SK-N-MC (cell line): ENCODE measurements around the gene PDPK1.
"Not testable (repeated sequence)": the region's sequence is repeated elsewhere in the genome, so short reads cannot be mapped to it uniquely, and the experiment has no call there.

Experiments used
- DNase-seq: peaks from one replicate; pipeline ENCODE4 v3.0.0-alpha.2; 2011; ENCODE audit warnings: low read depth, low spot score
- H3K27ac ChIP-seq: fragments of 200-600 bp; sonication (generic); 2 replicates; pipeline ENCODE4 v1.5.1; 2016; ENCODE audit warnings: mixed run types
- H3K36me3 ChIP-seq: fragments of 200-600 bp; sonication (generic); 2 replicates; pipeline ENCODE4 v1.6.1; 2017; ENCODE audit warnings: antibody characterized with exemption, low read length, mixed read lengths; ENCODE audit not compliant: insufficient read depth
- H3K4me3 ChIP-seq: fragments of 200-600 bp; sonication (generic); 2 replicates; pipeline ENCODE4 v1.5.1; 2016
- H3K9ac ChIP-seq: fragments of 200-600 bp; sonication (generic); 2 replicates; pipeline ENCODE4 v1.8.0; 2017; ENCODE audit warnings: mixed run types, mixed read lengths; ENCODE audit not compliant: insufficient read length
- H3K9me3 ChIP-seq: fragments of 200-600 bp; sonication (generic); 2 replicates; pipeline ENCODE4 v1.6.1; 2017; ENCODE audit warnings: low read depth, mild to moderate bottlenecking, antibody characterized with exemption, low read length, moderate library complexity, mixed read lengths
- EZH2 ChIP-seq: fragments of 200-600 bp; sonication (generic); IDR thresholded peaks from one replicate; pipeline ENCODE4 v1.6.1; 2017; ENCODE audit warnings: antibody characterized with exemption
- FOXP2 ChIP-seq: optimal IDR thresholded peaks from 2 replicates; pipeline ENCODE3; 2011; ENCODE audit warnings: mild to moderate bottlenecking, moderate library complexity; ENCODE audit not compliant: insufficient read depth; ENCODE audit errors: extremely low read length, control extremely low read depth
- POLR2AphosphoS5 ChIP-seq: IDR thresholded peaks from 2 replicates; pipeline ENCODE4 v1.6.1; 2012; ENCODE audit warnings: mild to moderate bottlenecking, low read depth, low read length, borderline replicate concordance

PDPK1 gene

DNA sequence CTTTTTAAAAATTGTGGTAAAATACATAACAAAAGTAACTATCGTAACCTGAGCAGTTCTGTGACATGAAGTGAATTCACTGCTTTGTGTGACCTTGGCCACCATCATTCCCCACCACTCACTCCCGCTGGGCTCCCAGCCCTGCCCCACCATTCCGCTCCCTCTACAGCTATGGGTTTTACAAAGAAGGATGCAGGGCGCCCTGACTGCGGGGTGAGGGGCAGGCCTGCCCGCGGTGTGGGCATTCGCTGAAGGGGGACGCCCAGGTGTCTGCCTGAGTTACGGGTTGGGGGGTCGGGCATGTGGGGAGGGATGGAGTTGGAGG is 6.5 kb upstream of the PDPK1 start, which contains the start of gene CEMP1:
Gene CEMP1 (minus strand): TSS at position 38 of the 325 bp plus-strand sequence. CDS start 335 bp downstream, outside the sequence.
- H3K36me3 ChIP-seq, result no peaks in the 10 kb centered on the region; the same call in 1 of the 2 replicates
- TF ChIP-seq FOXP2 (no peak), POLR2AphosphoS5 (no peak), EZH2 (no peak)
- no peak within 1 kb of the TSS for H3K27ac ChIP-seq
- peak within 1 kb of the TSS; percentile 75 for H3K9ac ChIP-seq
- DNase-seq, result no peak
- H3K4me3 ChIP-seq, result peak within 1 kb of the TSS; percentile 81
- H3K9me3 ChIP-seq, result no peaks in the 10 kb centered on the region

DNA sequence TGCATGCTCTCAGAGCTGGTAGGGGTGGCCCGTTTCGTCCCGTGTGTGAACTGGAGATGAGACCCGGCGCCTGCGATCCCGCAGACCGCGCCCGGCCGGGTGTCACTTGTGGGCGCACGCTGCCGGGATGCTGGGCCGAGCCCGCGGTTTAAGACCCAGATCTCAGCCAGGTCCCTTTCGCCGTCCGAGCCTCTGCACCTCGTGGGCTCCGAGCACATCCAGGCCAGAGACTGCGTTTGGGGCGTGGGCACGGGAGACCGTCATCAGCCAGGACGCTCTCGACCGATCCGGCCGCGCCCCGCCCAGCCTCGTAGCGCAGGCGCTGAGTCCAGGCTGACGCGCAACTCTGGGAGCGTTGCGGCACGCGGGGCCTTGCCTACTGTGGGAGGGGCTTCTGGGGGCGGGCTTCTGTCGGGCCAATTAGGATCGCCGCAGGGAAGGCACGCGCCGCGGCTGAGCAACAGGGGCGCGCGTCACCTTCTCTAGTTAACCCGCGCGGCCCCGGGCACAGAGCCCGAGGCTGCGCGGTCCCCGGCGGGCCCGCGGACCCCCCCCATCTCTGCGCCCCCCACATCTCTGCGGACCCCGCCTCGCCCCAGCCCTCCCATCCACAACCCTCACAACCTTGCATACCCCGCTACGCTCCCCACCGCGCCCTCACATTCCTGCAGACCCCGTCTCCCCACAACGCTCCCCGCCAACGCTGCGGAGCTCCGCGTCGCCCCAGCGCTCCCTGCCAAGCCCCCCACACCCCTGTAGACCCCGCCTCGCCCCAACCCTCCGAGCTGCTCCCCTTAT is 5.9 kb upstream of the PDPK1 start:
- H3K9ac ChIP-seq, result peak overlapping the region; percentile 75
- peak overlapping the region; percentile 81 for H3K4me3 ChIP-seq
- H3K27ac ChIP-seq, result no peak overlapping the region
- no peak for DNase-seq
- TF ChIP-seq EZH2 (no peak), POLR2AphosphoS5 (peak; percentile 90), FOXP2 (peak; percentile 83)
- no peaks in the 10 kb centered on the region for H3K9me3 ChIP-seq
- no peaks in the 10 kb centered on the region; the same call in 1 of the 2 replicates for H3K36me3 ChIP-seq

DNA sequence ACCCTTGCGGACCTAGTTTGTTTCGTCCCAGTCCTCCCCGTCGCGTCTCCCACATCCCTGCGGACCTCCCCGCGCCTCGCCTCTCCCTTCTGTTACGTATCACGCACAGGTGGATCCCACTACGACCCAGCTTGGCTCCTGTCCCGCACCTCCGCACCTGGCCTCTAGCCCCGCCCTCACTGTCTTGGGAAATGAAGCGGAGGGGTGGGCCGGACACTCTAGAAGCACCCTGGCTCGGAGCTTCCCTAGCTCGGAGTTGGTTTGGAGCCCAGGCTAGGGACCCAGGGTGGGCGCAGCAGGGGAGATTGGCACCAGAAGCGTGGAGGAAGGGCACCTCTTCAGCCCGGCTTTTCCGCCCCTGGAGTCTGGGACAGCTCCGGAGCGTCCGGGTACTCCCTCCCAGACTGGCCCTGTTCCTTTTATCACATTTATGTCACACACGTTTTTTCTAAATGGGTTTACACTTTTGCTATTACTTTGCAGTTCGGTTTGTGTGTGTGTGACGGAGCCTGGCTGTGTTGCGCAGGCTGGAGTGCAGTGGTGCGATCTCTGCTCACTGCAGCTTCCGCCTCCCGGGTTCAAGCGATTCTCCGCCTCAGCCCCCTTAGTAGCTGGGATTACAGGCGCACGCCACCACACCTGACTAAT is 5.2 kb upstream of the PDPK1 start:
- Histone ChIP-seq H3K9ac (peak overlapping the region; percentile 75), H3K27ac (no peak overlapping the region), H3K9me3 (no peaks in the 10 kb centered on the region), H3K36me3 (no peaks in the 10 kb centered on the region; the same call in 1 of the 2 replicates), H3K4me3 (peak overlapping the region; percentile 81)
- TF ChIP-seq FOXP2 (no peak), POLR2AphosphoS5 (no peak), EZH2 (no peak)
- DNase-seq, result no peak

DNA sequence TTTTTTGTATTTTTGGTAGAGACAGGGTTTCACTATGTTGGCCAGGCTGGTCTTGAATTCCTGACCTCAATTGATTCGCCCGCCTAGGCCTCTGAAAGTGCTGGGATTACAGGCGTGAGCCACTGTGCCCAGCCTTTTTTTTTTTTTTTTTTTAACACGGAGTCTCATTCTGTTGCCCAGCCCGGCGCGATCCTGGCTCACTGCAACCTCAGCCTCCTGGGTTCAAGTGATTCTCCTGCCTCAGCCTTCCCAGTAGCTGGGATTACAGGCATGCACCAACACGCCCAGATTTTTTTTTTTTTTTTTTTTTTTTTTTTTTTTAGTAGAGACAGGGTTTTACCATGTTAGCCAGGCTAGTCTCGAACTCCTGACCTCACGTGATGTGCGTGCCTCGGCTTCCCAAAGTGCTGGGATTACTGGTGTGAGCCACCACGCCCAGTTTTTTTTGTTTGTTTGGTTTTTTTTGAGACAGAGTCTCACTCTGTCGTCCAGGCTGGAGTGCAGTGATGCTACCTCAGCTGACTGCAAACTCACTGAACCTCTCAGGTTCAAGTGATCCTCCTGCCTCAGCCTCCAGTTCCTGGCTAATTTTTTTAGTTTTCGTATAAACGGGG is 4.6 kb upstream of the PDPK1 start:
- not testable (repeated sequence) for H3K9ac ChIP-seq, H3K9me3 ChIP-seq, DNase-seq, H3K36me3 ChIP-seq, H3K27ac ChIP-seq
- H3K4me3 ChIP-seq, result peak overlapping the region; percentile 81; the same call in 1 of the 2 replicates

DNA sequence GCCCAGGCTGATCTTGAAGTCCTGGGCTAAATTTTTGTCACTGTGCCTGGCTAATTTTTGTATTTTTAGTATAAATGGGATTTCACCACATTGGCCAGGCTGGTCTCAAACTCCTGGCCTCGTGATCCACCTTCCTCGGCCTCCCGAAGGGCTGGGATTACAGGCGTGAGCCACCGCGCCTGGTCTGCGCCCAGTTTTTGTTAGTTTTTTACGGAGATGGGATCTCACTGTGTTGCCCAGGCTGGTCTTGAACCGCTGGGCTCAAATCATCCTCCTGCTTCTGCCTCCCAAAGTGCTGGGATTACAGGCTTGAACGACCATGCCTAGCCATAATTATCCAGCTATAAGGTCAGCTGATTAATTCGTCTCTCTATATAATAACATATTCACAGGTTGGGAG is 3.9 kb upstream of the PDPK1 start:
- H3K36me3 ChIP-seq, result no peaks in the 10 kb centered on the region
- H3K27ac ChIP-seq, result no peak overlapping the region
- H3K9me3 ChIP-seq, result no peaks in the 10 kb centered on the region
- H3K4me3 ChIP-seq, result no peak overlapping the region
- no peak overlapping the region for H3K9ac ChIP-seq
- TF ChIP-seq POLR2AphosphoS5 (no peak), FOXP2 (no peak), EZH2 (no peak)
- DNase-seq, result no peak

DNA sequence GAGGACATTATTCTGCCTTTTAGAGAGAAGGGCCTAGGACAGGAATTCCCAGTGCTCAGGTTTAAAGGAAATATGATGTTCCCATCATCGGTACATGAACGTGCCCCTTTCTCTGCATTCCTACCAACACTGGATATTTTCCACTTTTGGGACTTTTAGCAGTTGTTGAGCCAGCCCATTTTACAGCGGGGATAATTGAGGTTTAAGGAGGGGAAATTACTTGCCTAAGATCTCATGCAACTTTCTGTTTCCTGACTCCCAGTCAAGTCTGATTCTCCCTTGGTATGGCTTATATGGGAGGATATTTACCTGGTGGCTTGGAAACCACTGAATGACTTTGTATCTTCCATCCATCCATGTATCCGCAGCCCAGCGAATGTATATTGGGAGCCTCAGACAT is 3.5 kb upstream of the PDPK1 start:
- H3K36me3 ChIP-seq, H3K4me3 ChIP-seq, H3K9ac ChIP-seq, H3K27ac ChIP-seq, H3K9me3 ChIP-seq, DNase-seq: not testable (repeated sequence)

DNA sequence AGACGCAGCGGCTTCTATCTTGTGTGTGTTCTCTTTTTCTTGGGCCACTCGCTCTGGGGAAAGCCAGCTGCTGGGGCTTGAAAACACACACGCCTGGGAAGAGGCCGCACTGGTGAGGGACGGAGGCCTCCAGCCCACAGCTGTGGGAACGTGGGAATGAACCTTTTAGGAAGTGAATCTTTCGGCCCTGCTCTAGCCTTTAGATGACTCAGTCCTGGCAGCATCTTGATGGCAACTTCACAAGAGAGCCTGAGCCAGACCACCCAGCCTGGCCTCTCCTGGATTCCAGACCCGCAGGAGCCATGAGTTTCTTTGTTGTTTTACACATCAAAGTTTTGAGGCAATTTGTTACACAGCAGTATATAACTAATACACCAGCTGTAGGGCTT is 2.2 kb upstream of the PDPK1 start:
- DNase-seq, result no peak
- Histone ChIP-seq H3K9me3 (no peaks in the 10 kb centered on the region), H3K27ac (no peak overlapping the region), H3K36me3 (no peaks in the 10 kb centered on the region), H3K9ac (no peak overlapping the region), H3K4me3 (no peak overlapping the region)
- TF ChIP-seq FOXP2 (no peak), POLR2AphosphoS5 (no peak), EZH2 (no peak)

DNA sequence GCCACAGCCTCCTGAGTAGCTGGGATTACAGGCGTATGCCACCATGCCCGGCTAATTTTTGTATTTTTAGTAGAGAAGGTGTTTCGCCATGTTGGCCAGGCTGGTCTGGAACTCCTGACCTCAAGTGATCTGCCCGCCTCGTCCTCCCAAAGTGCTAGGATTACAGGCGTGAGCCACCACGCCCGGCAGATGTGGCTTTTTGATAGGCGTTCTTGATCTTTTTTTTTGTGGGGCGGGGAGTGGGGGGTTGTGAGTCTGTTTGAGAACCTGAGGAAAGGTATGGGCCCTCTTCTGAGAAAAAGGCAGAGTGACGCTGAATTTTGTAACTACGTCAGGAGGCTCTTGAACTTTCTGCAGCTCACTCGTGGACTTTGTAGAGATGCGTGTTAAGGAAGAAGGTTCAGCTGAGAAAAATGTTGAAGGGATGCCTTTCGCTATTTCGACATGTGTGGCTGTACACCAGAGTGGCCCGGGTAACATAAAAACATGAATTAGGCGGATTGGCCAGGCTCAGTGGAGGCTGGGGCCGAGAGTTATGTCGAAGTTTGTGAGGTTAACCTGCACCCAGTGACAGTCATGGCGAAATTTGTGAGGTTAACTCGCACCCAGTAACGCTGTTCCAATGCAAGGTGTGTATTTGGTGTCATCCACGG is 1.5 kb downstream of the PDPK1 start:
- H3K27ac ChIP-seq, result not testable (repeated sequence)

DNA sequence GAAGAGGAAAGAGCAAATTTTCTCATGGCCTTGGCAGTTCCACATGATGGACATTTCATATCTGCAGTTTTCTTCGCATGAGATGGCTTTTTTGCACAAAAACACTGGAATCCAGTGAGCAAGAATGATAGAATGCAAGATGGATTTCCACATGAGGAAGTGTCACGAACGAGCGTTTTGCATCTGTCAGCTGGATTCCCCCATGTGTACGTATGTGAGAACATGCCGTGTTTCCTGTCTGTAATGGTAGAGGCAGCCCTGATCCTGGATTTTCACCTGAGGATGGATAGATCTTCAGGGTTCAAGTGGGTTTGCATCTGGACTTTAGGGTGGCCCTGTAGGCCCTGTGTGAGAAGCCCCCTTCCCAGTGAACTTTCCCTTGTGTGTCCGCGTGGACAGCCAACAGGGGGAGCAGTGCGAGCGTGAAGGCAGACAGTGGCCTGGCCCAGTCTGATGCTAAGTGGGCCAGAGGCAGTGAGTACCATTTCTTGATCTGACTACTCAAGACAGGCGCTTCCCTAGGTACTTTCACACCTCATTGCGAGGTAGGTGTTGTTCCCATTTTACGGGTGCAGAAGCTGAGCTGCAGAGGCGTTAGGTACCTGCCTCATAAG is 2.1 kb downstream of the PDPK1 start:
- not testable (repeated sequence) for H3K4me3 ChIP-seq, H3K27ac ChIP-seq, DNase-seq, H3K9ac ChIP-seq, H3K36me3 ChIP-seq, H3K9me3 ChIP-seq

More for the DNA sequence above, 1.5 kb downstream of the PDPK1 start:
- H3K4me3 ChIP-seq, H3K36me3 ChIP-seq, H3K9me3 ChIP-seq, DNase-seq, H3K9ac ChIP-seq: not testable (repeated sequence)

DNA sequence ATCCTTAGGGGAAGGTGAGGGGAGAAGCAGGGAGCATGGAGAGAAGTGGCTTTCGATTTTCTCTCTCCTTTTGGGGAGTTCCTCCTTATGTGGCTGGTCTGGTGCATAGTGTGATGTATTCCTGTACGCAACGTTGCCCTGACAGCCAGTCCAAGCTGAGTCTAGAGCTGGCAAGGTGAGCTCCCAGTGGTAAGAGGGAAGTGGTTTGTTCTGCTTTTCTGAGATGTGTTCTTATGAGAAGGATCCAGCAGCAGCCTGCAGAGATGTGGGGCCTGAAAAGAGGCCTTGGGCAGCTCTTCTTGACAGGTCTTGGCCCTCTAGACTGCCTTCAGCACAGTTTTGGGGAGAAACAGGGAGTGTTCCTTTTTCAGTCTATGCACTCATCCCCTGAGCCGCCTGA is 3.1 kb downstream of the PDPK1 start:
- H3K4me3 ChIP-seq, DNase-seq, H3K9ac ChIP-seq, H3K9me3 ChIP-seq, H3K36me3 ChIP-seq, H3K27ac ChIP-seq: not testable (repeated sequence)

DNA sequence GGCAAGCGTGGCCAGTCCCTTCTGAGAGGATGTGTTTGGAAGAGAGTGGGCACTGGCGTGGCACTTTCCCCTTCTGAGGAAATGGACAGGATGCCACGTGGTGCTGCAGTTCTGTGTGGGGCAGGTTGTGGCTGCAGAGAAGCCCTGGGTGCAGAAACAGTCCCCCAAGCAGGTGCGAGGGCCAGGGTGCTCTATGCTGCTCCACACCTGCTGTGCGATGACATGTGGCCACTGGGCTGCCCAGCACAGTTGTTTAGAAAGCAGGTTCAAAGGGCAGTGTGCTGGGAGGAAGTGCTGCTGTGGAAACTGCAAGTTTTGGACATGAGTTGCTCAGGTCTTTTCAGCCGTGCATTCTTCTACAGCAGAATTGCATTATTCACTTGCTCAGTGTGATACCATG is 3.6 kb downstream of the PDPK1 start:
- H3K9me3 ChIP-seq, DNase-seq, H3K4me3 ChIP-seq, H3K9ac ChIP-seq, H3K27ac ChIP-seq, H3K36me3 ChIP-seq: not testable (repeated sequence)

DNA sequence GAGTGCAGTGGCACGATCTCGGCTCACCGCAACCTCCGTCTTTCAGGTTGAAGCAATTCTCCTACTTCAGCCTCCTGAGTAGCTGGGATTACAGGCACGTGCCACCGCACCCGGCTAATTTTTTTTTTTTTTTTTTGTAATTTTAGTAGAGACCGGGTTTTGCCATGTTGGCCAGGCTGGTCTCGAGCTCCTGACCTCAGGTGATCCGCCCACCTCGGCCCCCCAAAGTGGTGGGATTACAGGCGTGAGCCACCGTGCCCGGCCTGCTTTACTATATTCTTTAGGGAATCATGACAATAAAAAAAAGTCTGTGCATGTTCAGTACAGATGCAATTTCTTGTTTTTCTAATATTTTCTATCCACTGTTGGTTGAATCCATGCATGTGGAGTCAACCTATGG is 6.0 kb downstream of the PDPK1 start:
- not testable (repeated sequence) for DNase-seq, H3K36me3 ChIP-seq, H3K9ac ChIP-seq, H3K9me3 ChIP-seq, H3K27ac ChIP-seq, H3K4me3 ChIP-seq
